Measurements from ENCODE around the gene EYS. TPM values are rescaled to one million over a fixed set of nuclear protein-coding genes. Genes with fewer than 3 reads are reported as not detected.

Gene EYS
- total and polyA plus RNA-seq, 9 of the 15 experiments (the other 6 are each of a cell fraction or from before 2014, with no cell fraction given): 0.03 to 0.36 (median 0.10) TPM; not detected in 2

DNA sequence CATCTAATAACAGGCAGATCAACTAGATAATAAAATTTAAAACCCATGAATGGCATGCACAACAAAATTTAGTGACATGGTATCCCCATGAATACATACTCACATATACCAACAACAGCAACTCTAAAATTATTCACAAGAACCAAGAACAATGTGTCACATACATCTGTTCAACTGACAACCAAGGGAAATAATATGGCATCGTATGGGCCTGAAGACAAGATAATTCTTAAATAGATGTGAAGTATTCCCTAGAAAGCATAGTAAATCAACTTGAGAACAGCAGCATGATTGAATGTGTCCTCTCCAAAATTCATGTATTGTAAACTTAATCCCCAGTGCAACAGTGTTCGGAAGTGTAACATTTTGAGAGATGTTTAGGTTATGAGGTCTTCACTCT, 635.5 kb downstream of the EYS start (continued):
- TF ChIP-seq, protein P1, sequence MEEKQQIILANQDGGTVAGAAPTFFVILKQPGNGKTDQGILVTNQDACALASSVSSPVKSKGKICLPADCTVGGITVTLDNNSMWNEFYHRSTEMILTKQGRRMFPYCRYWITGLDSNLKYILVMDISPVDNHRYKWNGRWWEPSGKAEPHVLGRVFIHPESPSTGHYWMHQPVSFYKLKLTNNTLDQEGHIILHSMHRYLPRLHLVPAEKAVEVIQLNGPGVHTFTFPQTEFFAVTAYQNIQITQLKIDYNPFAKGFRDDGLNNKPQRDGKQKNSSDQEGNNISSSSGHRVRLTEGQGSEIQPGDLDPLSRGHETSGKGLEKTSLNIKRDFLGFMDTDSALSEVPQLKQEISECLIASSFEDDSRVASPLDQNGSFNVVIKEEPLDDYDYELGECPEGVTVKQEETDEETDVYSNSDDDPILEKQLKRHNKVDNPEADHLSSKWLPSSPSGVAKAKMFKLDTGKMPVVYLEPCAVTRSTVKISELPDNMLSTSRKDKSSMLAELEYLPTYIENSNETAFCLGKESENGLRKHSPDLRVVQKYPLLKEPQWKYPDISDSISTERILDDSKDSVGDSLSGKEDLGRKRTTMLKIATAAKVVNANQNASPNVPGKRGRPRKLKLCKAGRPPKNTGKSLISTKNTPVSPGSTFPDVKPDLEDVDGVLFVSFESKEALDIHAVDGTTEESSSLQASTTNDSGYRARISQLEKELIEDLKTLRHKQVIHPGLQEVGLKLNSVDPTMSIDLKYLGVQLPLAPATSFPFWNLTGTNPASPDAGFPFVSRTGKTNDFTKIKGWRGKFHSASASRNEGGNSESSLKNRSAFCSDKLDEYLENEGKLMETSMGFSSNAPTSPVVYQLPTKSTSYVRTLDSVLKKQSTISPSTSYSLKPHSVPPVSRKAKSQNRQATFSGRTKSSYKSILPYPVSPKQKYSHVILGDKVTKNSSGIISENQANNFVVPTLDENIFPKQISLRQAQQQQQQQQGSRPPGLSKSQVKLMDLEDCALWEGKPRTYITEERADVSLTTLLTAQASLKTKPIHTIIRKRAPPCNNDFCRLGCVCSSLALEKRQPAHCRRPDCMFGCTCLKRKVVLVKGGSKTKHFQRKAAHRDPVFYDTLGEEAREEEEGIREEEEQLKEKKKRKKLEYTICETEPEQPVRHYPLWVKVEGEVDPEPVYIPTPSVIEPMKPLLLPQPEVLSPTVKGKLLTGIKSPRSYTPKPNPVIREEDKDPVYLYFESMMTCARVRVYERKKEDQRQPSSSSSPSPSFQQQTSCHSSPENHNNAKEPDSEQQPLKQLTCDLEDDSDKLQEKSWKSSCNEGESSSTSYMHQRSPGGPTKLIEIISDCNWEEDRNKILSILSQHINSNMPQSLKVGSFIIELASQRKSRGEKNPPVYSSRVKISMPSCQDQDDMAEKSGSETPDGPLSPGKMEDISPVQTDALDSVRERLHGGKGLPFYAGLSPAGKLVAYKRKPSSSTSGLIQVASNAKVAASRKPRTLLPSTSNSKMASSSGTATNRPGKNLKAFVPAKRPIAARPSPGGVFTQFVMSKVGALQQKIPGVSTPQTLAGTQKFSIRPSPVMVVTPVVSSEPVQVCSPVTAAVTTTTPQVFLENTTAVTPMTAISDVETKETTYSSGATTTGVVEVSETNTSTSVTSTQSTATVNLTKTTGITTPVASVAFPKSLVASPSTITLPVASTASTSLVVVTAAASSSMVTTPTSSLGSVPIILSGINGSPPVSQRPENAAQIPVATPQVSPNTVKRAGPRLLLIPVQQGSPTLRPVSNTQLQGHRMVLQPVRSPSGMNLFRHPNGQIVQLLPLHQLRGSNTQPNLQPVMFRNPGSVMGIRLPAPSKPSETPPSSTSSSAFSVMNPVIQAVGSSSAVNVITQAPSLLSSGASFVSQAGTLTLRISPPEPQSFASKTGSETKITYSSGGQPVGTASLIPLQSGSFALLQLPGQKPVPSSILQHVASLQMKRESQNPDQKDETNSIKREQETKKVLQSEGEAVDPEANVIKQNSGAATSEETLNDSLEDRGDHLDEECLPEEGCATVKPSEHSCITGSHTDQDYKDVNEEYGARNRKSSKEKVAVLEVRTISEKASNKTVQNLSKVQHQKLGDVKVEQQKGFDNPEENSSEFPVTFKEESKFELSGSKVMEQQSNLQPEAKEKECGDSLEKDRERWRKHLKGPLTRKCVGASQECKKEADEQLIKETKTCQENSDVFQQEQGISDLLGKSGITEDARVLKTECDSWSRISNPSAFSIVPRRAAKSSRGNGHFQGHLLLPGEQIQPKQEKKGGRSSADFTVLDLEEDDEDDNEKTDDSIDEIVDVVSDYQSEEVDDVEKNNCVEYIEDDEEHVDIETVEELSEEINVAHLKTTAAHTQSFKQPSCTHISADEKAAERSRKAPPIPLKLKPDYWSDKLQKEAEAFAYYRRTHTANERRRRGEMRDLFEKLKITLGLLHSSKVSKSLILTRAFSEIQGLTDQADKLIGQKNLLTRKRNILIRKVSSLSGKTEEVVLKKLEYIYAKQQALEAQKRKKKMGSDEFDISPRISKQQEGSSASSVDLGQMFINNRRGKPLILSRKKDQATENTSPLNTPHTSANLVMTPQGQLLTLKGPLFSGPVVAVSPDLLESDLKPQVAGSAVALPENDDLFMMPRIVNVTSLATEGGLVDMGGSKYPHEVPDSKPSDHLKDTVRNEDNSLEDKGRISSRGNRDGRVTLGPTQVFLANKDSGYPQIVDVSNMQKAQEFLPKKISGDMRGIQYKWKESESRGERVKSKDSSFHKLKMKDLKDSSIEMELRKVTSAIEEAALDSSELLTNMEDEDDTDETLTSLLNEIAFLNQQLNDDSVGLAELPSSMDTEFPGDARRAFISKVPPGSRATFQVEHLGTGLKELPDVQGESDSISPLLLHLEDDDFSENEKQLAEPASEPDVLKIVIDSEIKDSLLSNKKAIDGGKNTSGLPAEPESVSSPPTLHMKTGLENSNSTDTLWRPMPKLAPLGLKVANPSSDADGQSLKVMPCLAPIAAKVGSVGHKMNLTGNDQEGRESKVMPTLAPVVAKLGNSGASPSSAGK (IDR thresholded peaks at IDR 0.05): no peak
- TF ChIP-seq STAG1 (CRISPR knock-in tag; IDR thresholded peaks at IDR 0.05; ENCODE audit: borderline replicate concordance) (no peak), SIX5 (IDR thresholded peaks at IDR 0.05; ENCODE audit: borderline replicate concordance in 1 of 2, insufficient read depth in 1 of 2, low read depth in 1 of 2, low read length in 2 of 2) (no peak), HNRNPH1 (optimal IDR thresholded peaks at IDR 0.05; ENCODE audit: low read depth, low read length) (no peak), ZFP1 (CRISPR knock-in tag; IDR thresholded peaks at IDR 0.05) (no peak), BRD4 (IDR thresholded peaks at IDR 0.05) (no peak)
